Measurements from ENCODE around the gene TST.

TST gene

GRCh38 chr22:37014835-37015586 is 4.2 kb downstream of the TST start:
- no peak overlapping the region for H3K4me3 Mint-ChIP-seq
- peaks cover 8% of the 10 kb centered on the region for H3K4me1 Mint-ChIP-seq
- DNase-seq (no peak), ATAC-seq (no peak)
- H3K27ac Mint-ChIP-seq = no peak overlapping the region
- H3K9me3 Mint-ChIP-seq = no peaks in the 10 kb centered on the region
- H3K27me3 Mint-ChIP-seq = peaks cover 33% of the 10 kb centered on the region

GRCh38 chr22:37014415-37014806 is 4.8 kb downstream of the TST start:
- H3K4me1 Mint-ChIP-seq = peaks cover 6% of the 10 kb centered on the region
- no peaks in the 10 kb centered on the region for H3K9me3 Mint-ChIP-seq
- H3K27me3 Mint-ChIP-seq = peaks cover 34% of the 10 kb centered on the region
- no peak overlapping the region for H3K4me3 Mint-ChIP-seq
- no peak for DNase-seq
- no peak overlapping the region for H3K27ac Mint-ChIP-seq
- no peak for ATAC-seq

- peaks cover 37% of the 10 kb centered on the region for H3K27me3 Mint-ChIP-seq
- ATAC-seq = no peak
- no peaks in the 10 kb centered on the region for H3K9me3 Mint-ChIP-seq
- no peak overlapping the region for H3K27ac Mint-ChIP-seq
- no peak for DNase-seq
- no peak overlapping the region for H3K4me3 Mint-ChIP-seq
- H3K4me1 Mint-ChIP-seq = peaks cover 5% of the 10 kb centered on the region
Measured at GRCh38 chr22:37012956-37013355, 6.3 kb downstream of the TST start.

DNA sequence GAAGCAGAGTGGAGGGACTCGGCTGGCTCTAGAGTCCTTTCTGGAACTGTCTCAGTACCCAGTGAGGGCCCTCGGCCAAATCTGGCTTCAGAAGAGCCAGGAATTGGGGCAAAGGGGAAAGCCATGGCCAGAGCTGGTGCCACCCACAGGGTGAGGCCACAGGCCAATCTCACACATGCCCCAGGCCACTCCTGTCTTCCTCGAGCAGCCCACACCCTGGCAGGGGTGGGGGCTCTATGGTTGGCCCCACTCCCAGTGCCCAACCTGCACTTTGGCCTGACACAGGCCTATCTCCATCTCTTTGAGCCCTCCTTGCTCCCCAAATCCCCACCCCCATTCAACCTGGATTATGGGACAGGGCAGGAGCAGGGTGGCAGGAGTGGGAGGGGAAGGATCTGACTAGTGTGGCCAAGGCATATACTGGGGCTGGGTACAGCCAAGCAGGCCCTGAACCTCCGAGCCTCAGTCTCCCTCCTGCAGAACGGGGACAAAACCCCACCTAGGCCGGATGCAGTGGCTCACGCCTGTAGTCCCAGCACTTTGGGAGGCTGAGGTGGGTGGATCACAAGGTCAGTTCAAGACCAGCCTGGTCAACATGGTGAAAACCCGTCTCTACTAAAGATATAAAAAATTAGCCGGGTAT is 6.9 kb downstream of the TST start:
- Mint-ChIP-seq H3K4me1 (peaks cover 5% of the 10 kb centered on the region), H3K27ac (no peak overlapping the region), H3K4me3 (no peak overlapping the region), H3K9me3 (no peaks in the 10 kb centered on the region), H3K27me3 (peaks cover 37% of the 10 kb centered on the region)
- DNase-seq = no peak
- ATAC-seq = no peak

DNA sequence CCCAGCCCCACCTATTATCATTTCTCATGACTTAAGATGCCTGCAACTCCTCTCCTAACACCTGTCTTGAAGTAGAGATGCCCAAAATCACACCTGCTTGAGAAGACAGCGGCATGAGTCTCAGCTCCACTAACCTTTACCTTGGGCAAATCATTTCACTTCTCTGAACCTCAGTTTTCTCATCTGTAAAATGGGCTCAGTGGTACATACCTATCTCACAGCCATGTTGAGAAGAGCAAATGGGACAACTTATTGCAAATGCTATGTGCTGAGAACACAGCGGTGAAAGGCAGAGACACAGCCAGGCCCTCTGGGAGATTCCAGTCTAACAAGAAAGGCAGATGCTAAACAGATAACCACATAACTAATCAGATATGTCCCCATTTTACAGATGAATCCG is 7.8 kb downstream of the TST start:
- H3K4me3 Mint-ChIP-seq = no peak overlapping the region
- ATAC-seq (no peak), DNase-seq (no peak)
- H3K27ac Mint-ChIP-seq = no peak overlapping the region
- H3K4me1 Mint-ChIP-seq = peaks cover 5% of the 10 kb centered on the region
- peaks cover 43% of the 10 kb centered on the region for H3K27me3 Mint-ChIP-seq
- H3K9me3 Mint-ChIP-seq = no peaks in the 10 kb centered on the region

DNA sequence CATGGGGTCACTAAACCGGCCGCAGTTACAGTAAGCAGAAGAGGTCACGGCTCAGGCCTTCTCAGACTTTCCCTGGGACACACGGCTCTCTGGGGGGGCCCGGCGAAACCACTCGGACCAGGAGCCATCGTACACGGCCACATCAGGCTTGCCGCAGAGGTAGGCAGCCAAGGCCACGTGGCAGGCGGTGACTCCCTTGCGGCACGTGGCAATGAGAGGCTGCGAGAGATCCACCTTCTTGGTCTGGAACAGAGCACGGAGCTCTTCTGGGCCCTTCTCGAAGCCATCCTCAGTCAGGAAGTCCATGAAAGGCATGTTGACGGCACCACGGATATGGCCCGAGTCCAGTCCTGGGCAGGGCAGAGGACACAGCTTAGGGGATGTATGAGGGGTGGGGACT is 8.3 kb downstream of the TST start:
- Mint-ChIP-seq H3K4me1 (peaks cover 5% of the 10 kb centered on the region), H3K4me3 (no peak overlapping the region), H3K27me3 (peaks cover 48% of the 10 kb centered on the region), H3K9me3 (no peaks in the 10 kb centered on the region), H3K27ac (no peak overlapping the region)
- DNase-seq = no peak
- no peak for ATAC-seq

DNA sequence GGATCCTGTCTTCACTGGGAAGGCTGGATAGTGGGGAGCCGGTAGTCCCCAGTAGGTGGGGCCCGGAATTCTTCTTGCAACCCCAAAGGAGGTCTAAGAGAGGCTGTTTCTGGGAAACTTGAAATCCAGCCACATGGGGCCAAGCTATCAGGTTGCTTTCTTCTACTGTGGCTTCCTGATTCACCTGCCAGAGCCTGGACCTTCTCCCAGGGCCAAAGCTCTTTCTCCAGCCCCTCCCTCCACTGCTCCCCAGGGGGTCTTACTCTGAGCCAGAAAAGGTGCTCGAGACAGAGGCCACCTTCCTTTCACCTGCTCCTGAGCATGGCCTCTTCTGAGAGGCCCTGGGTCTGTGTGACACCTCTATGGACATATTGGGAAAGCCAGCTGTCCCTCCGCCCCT is 9.1 kb downstream of the TST start:
- ATAC-seq (no peak), DNase-seq (no peak)
- H3K27ac Mint-ChIP-seq = no peak overlapping the region
- peaks cover 47% of the 10 kb centered on the region for H3K27me3 Mint-ChIP-seq
- H3K9me3 Mint-ChIP-seq = no peaks in the 10 kb centered on the region
- H3K4me3 Mint-ChIP-seq = no peak overlapping the region
- H3K4me1 Mint-ChIP-seq = peaks cover 5% of the 10 kb centered on the region

- Mint-ChIP-seq H3K9me3 (no peaks in the 10 kb centered on the region), H3K4me1 (peaks cover 5% of the 10 kb centered on the region), H3K4me3 (no peak overlapping the region), H3K27ac (no peak overlapping the region), H3K27me3 (peaks cover 45% of the 10 kb centered on the region)
- no peak for DNase-seq
- no peak for ATAC-seq
Measured at GRCh38 chr22:37009490-37009889, 9.8 kb downstream of the TST start.

DNA sequence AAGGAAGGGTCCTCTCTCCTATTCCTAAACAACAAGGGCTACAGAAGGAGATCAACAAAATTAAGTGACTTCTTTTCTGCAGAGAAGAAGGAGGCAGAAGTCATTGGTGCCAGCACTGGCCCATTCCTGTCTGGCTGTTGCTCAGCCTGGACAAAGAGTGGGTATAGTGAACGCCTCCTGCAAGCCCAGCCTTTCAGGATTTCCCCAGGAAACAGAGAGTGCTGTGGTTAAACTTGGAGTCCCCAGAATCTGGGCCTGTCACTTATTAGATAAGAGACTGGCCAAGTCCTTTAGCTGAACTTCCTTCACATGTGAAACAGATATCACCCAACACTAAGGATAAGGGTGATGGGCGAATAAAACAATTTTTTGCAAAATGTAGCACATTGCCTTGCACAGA is 10.9 kb downstream of the TST start:
- no peak for DNase-seq
- Mint-ChIP-seq H3K9me3 (no peaks in the 10 kb centered on the region), H3K4me3 (no peak overlapping the region), H3K27ac (no peak overlapping the region), H3K27me3 (peaks cover 57% of the 10 kb centered on the region), H3K4me1 (peaks cover 5% of the 10 kb centered on the region)
- ATAC-seq = no peak

- H3K9me3 Mint-ChIP-seq = no peaks in the 10 kb centered on the region
- H3K27me3 Mint-ChIP-seq = peaks cover 64% of the 10 kb centered on the region
- DNase-seq (no peak), ATAC-seq (no peak)
- peaks cover 5% of the 10 kb centered on the region for H3K4me1 Mint-ChIP-seq
- no peak overlapping the region for H3K27ac Mint-ChIP-seq
- no peak overlapping the region for H3K4me3 Mint-ChIP-seq
Measured at GRCh38 chr22:37007651-37008050, 11.6 kb downstream of the TST start.

DNA sequence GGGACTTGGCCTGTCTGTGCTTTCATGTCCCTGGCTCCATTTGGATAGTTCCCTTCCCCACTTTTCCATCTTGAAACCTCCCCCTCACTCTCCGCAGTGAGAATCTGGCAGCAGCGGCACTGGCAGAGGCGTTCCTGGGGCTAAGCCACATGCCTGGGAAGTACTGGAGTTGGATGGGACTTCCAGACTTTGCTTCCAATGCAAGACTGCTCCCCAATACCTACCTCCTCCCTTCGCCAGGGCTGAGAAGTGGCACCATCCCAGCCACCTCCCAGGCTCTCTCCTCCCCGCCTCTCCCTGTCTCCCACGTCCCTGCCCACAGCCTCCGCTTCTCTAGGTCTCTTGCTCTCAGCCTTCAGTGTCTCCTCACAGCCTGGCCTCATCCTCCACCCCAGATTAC is 16.6 kb downstream of the TST start:
- Mint-ChIP-seq H3K27ac (no peak overlapping the region), H3K27me3 (peaks cover 44% of the 10 kb centered on the region), H3K4me1 (no peaks in the 10 kb centered on the region), H3K4me3 (no peak overlapping the region), H3K9me3 (no peaks in the 10 kb centered on the region)
- DNase-seq (no peak), ATAC-seq (no peak)

GRCh38 chr22:37001826-37002225 is 17.4 kb downstream of the TST start:
- H3K9me3 Mint-ChIP-seq = no peaks in the 10 kb centered on the region
- ATAC-seq = no peak
- H3K27ac Mint-ChIP-seq = no peak overlapping the region
- no peak for DNase-seq
- no peaks in the 10 kb centered on the region for H3K4me1 Mint-ChIP-seq
- H3K27me3 Mint-ChIP-seq = peaks cover 35% of the 10 kb centered on the region
- H3K4me3 Mint-ChIP-seq = no peak overlapping the region

GRCh38 chr22:37000676-37001534 is 18.3 kb downstream of the TST start:
- no peak overlapping the region for H3K27ac Mint-ChIP-seq
- ATAC-seq (no peak), DNase-seq (no peak)
- H3K4me3 Mint-ChIP-seq = no peak overlapping the region
- H3K27me3 Mint-ChIP-seq = peaks cover 26% of the 10 kb centered on the region
- no peaks in the 10 kb centered on the region for H3K9me3 Mint-ChIP-seq
- H3K4me1 Mint-ChIP-seq = no peaks in the 10 kb centered on the region

GRCh38 chr22:36999463-36999862 is 19.8 kb downstream of the TST start:
- Mint-ChIP-seq H3K27ac (no peak overlapping the region), H3K27me3 (peaks cover 26% of the 10 kb centered on the region)

DNA sequence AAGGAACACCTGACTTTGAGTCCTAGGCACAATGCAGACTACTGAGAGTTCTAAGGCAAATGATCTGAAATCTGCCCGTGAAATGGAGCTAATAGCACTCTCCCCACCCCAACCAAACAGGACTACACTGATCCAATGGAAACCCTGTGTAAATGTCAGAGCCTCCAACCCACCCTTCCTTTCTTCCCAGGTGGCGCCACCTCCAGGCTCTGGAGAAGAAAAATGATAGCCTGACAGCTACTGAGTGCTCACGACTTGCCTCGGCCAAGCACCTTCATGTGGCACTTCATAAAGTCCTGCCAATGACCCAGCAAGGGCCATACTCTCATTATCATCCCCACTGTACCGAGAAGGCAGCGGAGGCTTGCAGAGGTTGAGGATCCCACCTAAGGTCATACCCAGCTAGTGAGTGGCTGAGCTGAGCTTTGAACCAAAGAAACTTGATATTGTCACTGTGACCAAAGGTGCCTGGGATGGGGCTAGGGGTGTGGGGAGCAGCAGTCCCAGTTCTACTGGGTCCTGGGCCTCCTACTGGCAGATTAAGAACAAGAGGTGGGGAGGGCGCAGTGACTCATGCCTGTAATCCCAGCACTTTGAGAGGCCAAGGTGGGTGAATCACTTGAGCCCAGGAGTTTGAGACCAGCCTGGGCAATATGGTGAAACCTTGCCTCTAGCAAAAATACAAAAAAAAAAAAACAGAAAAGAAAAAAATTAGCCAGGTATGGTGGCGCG is 20.5 kb downstream of the TST start:
- DNase-seq = no peak
- Mint-ChIP-seq H3K4me3 (no peak overlapping the region), H3K27me3 (peaks cover 22% of the 10 kb centered on the region), H3K27ac (no peak overlapping the region), H3K4me1 (no peaks in the 10 kb centered on the region), H3K9me3 (no peaks in the 10 kb centered on the region)
- no peak for ATAC-seq

More at GRCh38 chr22:36999463-36999862, 19.8 kb downstream of the TST start:
- no peaks in the 10 kb centered on the region for H3K4me1 Mint-ChIP-seq
- ATAC-seq (no peak), DNase-seq (no peak)
- no peaks in the 10 kb centered on the region for H3K9me3 Mint-ChIP-seq
- no peak overlapping the region for H3K4me3 Mint-ChIP-seq
